Smooth muscle cell (in vitro differentiated cells): ENCODE data around the gene RANBP3. TPM values are rescaled to one million over a fixed set of nuclear protein-coding genes. Genes with fewer than 3 reads are reported as not detected.

Experiments used
- DNase-seq: peaks from one replicate; lab custom pipeline; 2025; ENCODE audit not compliant: unreplicated experiment; lab: John Stamatoyannopoulos, UW
- H2AFZ ChIP-seq: fragments of 200-600 bp; sonication (generic); 2 replicates; pipeline ENCODE4 v1.6.0; 2016; ENCODE audit warnings: antibody characterized with exemption, low read depth, mild to moderate bottlenecking
- H3F3A ChIP-seq: fragments of 200-600 bp; sonication (generic); 2 replicates; pipeline ENCODE4 v1.6.0; 2017; ENCODE audit warnings: antibody characterized with exemption, low read depth
- H3K27ac ChIP-seq: fragments of 200-600 bp; sonication (generic); 2 replicates; pipeline ENCODE4 v1.5.1; 2016; ENCODE audit warnings: low read depth, mild to moderate bottlenecking
- H3K27me3 ChIP-seq: fragments of 200-600 bp; sonication (generic); 2 replicates; pipeline ENCODE4 v1.6.1; 2016; ENCODE audit warnings: low read depth, mild to moderate bottlenecking
- H3K36me3 ChIP-seq: fragments of 200-600 bp; sonication (generic); 2 replicates; pipeline ENCODE4 v1.5.1; 2016; ENCODE audit warnings: low read depth
- H3K4me1 ChIP-seq: fragments of 200-600 bp; sonication (generic); 2 replicates; pipeline ENCODE4 v1.5.1; 2016; ENCODE audit warnings: low read depth
- H3K4me2 ChIP-seq: fragments of 200-600 bp; sonication (generic); 2 replicates; pipeline ENCODE4 v1.6.0; 2016; ENCODE audit warnings: mild to moderate bottlenecking
- H3K4me3 ChIP-seq: fragments of 200-600 bp; sonication (generic); 2 replicates; pipeline ENCODE4 v1.5.1; 2016; ENCODE audit warnings: mild to moderate bottlenecking
- H3K79me2 ChIP-seq: fragments of 200-600 bp; sonication (generic); 2 replicates; pipeline ENCODE4 v1.6.0; 2016; ENCODE audit warnings: low read depth, mild to moderate bottlenecking
- H3K9ac ChIP-seq: fragments of 200-600 bp; sonication (generic); 2 replicates; pipeline ENCODE4 v1.6.0; 2016; ENCODE audit warnings: low read depth
- H3K9me3 ChIP-seq: fragments of 200-600 bp; sonication (generic); replicated peaks from 2 replicates; pipeline ENCODE4 v1.5.1; 2016; ENCODE audit warnings: low read depth
- H4K20me1 ChIP-seq: fragments of 200-600 bp; sonication (generic); 2 replicates; pipeline ENCODE4 v1.6.0; 2016; ENCODE audit warnings: low read depth
- CTCF ChIP-seq: fragments of 200-600 bp; sonication (generic); IDR thresholded peaks from 2 replicates; pipeline ENCODE4 v1.5.1; 2017; ENCODE audit warnings: borderline replicate concordance, mild to moderate bottlenecking, antibody characterized with exemption; ENCODE audit not compliant: insufficient read depth, poor library complexity, severe bottlenecking
- WGBS: methylation state at CpG from one replicate; pipeline ENCODE4 v1.1.7; 2016; ENCODE audit warnings: low lambda C conversion rate; 5-methylcytosine and 5-hydroxymethylcytosine counted together
- polyA plus RNA-seq: library from polyadenylated mRNA; unstranded; fragments of >200 nt; fragmentation: Nextera tagmentation; extraction: Ambion mirVana; gene quantifications from 2 replicates; pipeline ENCODE4 v1.2.1, GENCODE V29; 2016
- total RNA-seq: library from RNA; depleted of rRNA; stranded (reverse); fragments of >200 nt; gene quantifications from 2 replicates; pipeline ENCODE4 v1.2.3, GENCODE V29; 2014

Gene RANBP3
- total and polyA plus RNA-seq, 2 experiments from 2014 or later = 13.4 to 65.8 TPM

GRCh38 chr19:5895409-5895808 is 82.5 kb downstream of the RANBP3 start:
- WGBS = 91% methylated on average over 15 of the region's 15 CpGs
- H3K4me1 ChIP-seq = no peaks in the 10 kb centered on the region
- H3K4me3 ChIP-seq = no peak overlapping the region
- H3K9ac ChIP-seq = no peak overlapping the region
- H4K20me1 ChIP-seq = peaks cover 63% of the 10 kb centered on the region
- no peaks in the 10 kb centered on the region for H3K9me3 ChIP-seq
- H3K36me3 ChIP-seq = no peaks in the 10 kb centered on the region
- DNase-seq = no peak
- H3F3A ChIP-seq = no peaks in the 10 kb centered on the region
- no peak overlapping the region for H3K4me2 ChIP-seq
- no peaks in the 10 kb centered on the region for H3K27me3 ChIP-seq
- no peak for TF ChIP-seq CTCF
- H3K27ac ChIP-seq = no peak overlapping the region
- no peak overlapping the region for H2AFZ ChIP-seq
- peaks cover 17% of the 10 kb centered on the region for H3K79me2 ChIP-seq

GRCh38 chr19:5894704-5895349 is 83.1 kb downstream of the RANBP3 start:
- no peak for DNase-seq
- WGBS = 91% methylated on average over 26 of the region's 28 CpGs
- Histone ChIP-seq H3K79me2 (peaks cover 11% of the 10 kb centered on the region), H3K9ac (no peak overlapping the region), H3K36me3 (no peaks in the 10 kb centered on the region), H3K4me2 (no peak overlapping the region), H3K27me3 (no peaks in the 10 kb centered on the region), H3K4me1 (no peaks in the 10 kb centered on the region), H2AFZ (no peak overlapping the region), H3F3A (no peaks in the 10 kb centered on the region), H4K20me1 (peaks cover 57% of the 10 kb centered on the region), H3K27ac (no peak overlapping the region), H3K9me3 (no peaks in the 10 kb centered on the region), H3K4me3 (no peak overlapping the region)
- no peak for TF ChIP-seq CTCF

GRCh38 chr19:5893907-5894703 is 83.8 kb downstream of the RANBP3 start:
- no peak overlapping the region for H2AFZ ChIP-seq
- H3K4me2 ChIP-seq = no peak overlapping the region
- no peaks in the 10 kb centered on the region for H3K4me1 ChIP-seq
- no peak for TF ChIP-seq CTCF
- H3K27me3 ChIP-seq = no peaks in the 10 kb centered on the region
- no peaks in the 10 kb centered on the region for H3K9me3 ChIP-seq
- H3K36me3 ChIP-seq = no peaks in the 10 kb centered on the region
- no peak overlapping the region for H3K27ac ChIP-seq
- no peaks in the 10 kb centered on the region for H3F3A ChIP-seq
- H4K20me1 ChIP-seq = peaks cover 51% of the 10 kb centered on the region
- WGBS = 64% methylated on average over 28 of the region's 28 CpGs
- no peak for DNase-seq
- no peak overlapping the region for H3K9ac ChIP-seq
- no peak overlapping the region for H3K4me3 ChIP-seq
- peaks cover 6% of the 10 kb centered on the region for H3K79me2 ChIP-seq
